ENCODE results near the gene CACNA1I.

The CACNA1I gene

DNA sequence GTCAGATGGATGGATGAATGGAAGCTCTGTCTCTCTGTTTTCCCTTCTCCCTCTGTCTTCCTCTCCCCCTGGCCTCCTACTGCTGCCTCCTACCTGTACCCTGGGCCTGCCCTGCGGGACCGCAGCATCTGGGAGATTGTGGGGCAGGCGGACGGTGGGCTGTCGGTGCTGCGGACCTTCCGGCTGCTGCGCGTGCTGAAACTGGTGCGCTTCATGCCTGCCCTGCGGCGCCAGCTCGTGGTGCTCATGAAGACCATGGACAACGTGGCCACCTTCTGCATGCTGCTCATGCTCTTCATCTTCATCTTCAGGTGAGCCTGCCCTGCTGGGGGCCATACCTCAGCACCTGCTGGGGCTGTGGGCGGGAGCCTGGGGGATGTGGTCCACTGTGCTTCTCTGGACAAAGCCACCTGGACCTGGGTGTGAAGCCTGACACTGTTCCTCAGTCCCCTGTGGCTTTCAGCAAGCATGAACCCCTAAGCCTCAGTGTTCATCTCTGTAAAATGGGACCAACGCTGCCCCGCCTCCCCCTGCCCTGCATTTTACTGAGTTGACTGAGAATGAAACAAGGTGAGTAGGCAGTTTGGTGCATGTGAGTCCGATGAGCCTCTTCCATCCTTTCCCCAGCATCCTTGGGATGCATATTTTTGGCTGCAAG lies 88.4 kb downstream of the CACNA1I start:
- DNase-seq (ENCODE audit: extremely low spot score, insufficient read length, low read depth): no peak
- FAIRE-seq: no peak

DNA sequence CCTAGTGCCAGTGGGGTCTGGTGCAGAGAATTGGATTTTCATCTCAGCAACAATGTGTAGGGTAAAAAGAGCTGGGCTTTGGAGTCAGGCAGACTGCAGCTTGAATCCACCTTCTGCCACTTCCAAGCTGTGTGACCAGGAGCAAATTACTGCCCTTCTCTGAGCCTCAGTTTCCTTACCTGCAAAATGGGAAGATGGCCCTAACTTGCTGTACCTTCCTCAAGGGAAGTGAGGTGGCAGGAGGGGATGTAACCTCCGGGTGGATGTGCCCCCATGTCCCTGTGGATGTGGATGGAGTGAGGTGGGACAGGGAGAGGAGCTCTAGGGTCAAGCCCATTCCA lies 90.9 kb downstream of the CACNA1I start:
- DNase-seq (ENCODE audit: extremely low spot score, insufficient read length, low read depth) (no peak), FAIRE-seq (no peak)

DNA sequence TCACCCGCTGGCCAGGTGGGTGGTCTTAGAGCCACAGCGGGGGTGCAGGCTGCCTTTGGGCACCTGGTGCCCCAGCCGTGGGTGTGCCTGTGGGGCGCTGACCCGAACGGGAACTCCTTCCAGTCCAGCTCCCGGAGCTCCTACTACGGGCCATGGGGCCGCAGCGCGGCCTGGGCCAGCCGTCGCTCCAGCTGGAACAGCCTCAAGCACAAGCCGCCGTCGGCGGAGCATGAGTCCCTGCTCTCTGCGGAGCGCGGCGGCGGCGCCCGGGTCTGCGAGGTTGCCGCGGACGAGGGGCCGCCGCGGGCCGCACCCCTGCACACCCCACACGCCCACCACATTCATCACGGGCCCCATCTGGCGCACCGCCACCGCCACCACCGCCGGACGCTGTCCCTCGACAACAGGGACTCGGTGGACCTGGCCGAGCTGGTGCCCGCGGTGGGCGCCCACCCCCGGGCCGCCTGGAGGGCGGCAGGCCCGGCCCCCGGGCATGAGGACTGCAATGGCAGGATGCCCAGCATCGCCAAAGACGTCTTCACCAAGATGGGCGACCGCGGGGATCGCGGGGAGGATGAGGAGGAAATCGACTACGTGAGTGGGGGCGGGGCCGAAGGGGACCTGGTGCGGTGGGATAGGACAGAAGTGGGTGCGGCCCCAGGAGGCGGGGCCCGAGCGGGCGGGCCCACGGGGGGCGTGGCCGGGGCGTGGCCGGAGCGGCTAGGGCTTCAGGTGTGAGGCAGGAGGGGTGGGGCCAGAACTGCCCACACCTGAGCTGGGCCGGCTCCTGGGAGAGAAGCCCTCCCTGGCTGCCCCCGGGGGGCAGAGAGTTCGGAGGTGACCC lies 91.5 kb downstream of the CACNA1I start:
- DNase-seq (ENCODE audit: extremely low spot score, insufficient read length, low read depth) (no peak), FAIRE-seq (no peak)

DNA sequence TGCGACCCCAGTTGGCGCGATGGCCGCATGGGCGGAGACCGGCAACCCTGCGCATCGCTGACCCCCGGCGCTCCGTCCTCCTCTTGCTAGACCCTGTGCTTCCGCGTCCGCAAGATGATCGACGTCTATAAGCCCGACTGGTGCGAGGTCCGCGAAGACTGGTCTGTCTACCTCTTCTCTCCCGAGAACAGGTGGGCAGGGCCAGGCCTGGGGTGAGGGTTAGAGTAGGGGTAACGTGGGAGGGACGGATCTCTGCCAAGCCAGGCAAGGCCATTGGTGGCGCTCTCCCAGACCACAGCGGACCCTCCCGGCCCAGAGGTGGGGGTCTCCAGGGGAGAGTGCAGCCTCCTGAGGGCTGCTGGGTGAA lies 92.1 kb downstream of the CACNA1I start:
- DNase-seq (ENCODE audit: extremely low spot score, insufficient read length, low read depth): no peak

DNA sequence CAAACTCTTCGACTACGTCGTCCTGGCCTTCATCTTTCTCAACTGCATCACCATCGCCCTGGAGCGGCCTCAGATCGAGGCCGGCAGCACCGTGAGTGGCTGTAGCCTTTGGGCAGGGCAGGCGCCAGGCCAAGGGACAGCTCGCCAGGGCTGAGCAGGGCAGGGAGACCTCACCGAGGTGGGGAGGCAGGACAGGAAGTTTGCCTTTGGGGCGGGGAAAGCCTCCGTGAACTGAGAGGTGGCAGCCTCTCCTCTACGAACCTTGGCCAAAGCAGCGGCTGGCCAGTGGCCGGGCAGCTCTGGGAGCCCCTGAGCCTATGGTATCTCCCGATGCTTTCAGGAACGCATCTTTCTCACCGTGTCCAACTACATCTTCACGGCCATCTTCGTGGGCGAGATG lies 93.2 kb downstream of the CACNA1I start:
- FAIRE-seq (no peak), DNase-seq (ENCODE audit: extremely low spot score, insufficient read length, low read depth) (no peak)

More for the DNA sequence above, 92.1 kb downstream of the CACNA1I start:
- FAIRE-seq: no peak

DNA sequence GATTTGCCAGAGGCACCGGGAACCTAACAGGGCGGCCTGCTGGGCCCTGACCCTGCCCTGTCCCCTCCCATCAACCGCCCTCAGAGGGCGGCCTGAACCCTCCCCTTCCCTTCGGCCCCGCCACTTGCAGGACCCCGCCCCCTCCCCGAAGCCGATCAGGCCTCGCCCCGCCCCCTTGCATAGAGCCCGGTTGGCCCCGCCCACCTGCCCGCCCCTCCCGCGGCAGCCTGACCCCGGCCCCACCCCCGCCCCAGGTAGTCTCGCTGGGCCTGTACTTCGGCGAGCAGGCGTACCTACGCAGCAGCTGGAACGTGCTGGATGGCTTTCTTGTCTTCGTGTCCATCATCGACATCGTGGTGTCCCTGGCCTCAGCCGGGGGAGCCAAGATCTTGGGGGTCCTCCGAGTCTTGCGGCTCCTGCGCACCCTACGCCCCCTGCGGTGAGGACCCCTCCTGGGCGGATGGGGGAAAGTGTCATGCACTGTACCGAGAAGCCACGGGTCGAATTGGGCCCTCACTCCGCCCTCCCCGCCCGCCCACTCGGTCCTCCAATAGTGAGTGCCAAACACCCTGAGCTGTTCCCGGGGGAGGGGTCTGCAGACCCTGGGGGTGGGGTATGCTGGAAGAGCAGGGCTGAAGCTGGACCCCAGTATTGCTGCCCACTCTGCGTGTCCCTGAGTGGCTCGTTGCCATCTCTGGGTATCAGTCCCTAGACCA lies 94.1 kb downstream of the CACNA1I start:
- DNase-seq (ENCODE audit: extremely low spot score, insufficient read length, low read depth): no peak
- FAIRE-seq: no peak

DNA sequence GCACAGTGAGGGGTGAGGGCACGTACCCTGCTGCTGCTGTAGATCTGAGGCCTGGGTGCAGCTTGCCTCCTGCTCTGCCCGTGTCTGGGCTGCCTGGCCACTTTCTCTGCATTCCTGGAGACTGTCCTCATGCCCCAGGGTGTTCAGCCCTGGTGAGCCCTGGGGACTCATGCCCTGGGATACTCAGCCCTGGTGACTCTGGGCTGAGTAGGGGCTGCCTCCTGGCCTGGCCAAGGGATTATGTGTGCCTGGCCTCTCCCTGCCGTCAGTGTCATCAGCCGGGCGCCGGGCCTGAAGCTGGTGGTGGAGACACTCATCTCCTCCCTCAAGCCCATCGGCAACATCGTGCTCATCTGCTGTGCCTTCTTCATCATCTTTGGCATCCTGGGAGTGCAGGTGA lies 94.7 kb downstream of the CACNA1I start:
- DNase-seq (ENCODE audit: extremely low spot score, insufficient read length, low read depth) (no peak), FAIRE-seq (no peak)

DNA sequence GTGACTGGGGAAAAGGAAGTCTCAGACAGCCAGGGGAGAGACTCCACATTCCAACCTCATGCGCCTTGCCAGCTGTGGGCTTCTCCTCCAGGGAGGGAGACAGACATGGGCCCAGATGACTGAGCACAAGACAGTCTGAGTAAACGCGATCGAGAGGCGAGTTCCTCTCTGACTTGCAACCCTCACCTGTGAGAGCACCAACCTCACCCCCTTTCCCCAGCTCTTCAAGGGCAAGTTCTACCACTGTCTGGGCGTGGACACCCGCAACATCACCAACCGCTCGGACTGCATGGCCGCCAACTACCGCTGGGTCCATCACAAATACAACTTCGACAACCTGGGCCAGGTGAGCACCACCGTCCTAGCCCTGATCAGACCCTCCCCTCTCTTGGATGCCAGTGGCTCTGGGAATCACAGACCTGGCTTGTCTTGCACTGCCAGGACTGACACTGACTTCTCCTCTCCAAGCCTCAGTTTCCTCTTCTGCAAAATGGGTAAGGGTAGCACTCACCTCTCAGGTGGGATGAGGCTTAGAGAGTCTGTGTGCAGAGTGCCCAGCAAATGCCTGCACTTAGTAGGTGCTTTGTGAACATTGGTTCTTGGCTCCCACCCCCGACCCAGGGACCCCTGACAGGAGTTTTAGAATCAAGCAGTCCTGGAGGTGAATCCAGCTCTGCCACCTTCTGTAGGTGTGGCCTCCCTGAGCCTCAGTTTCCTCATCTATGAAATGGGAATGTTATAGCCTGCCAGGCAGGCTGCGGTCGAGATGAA lies 95.3 kb downstream of the CACNA1I start:
- DNase-seq (ENCODE audit: extremely low spot score, insufficient read length, low read depth) (no peak), FAIRE-seq (no peak)

DNA sequence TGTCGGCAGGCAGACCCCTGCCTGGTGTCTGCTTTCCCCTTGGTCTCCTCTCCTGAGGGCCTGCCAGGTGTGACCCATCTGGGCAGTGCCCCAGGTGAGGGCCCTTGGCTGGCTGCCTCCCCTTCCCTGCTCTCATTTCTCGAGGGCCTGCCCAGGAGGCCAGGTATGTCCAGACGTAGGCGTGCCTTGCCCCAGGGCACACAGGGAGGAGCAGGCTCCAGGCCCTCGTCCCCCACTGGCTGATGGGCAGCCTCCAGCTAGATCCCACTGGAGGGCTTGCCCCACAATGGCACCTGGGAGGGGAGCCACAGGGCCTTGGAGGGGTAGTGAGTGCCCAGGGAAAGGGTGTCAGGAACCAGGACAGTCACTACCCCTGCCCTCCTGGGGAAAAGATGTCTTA lies 95.9 kb downstream of the CACNA1I start:
- FAIRE-seq: no peak
- DNase-seq (ENCODE audit: extremely low spot score, insufficient read length, low read depth): no peak

DNA sequence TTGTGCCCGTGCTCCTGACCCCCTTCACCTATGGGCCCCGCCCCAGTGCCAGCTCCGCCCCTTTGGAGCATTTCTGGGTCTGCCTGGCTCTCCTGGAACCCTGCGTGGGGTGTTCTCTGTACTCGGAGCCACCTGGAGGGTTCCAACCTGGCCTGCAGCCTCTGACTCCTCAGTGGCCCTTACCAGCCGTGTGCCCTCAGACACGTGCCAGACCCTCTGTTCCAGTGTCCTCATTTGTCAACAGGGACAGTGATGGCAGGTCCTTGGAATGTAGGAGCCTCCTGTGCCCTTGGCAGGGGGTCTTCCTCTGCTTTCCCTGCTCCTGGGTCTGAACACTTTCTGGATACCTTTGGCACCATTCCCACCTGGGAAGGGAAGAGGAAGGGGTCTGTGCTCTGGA lies 96.4 kb downstream of the CACNA1I start:
- FAIRE-seq (no peak), DNase-seq (ENCODE audit: extremely low spot score, insufficient read length, low read depth) (no peak)

DNA sequence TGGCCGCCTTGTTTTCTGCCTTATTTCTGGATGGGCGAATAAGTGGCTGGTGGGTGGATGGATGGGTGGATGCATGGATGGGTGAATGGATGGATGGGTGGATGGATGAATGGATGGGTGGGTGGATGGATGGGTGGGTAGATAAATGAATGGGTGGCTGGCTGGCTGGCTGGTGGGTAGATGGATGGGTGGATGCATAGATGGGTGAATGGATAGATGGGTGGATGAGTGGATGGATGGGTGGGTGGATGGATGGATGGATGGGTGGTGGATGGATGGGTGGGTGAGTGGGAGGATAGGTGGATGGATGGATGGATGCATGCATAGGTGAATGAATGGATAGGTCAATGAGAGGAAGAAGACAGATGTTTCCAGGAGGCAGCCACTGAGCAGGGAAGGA lies 98.9 kb downstream of the CACNA1I start:
- DNase-seq (ENCODE audit: extremely low spot score, insufficient read length, low read depth) (no peak), FAIRE-seq (no peak)

DNA sequence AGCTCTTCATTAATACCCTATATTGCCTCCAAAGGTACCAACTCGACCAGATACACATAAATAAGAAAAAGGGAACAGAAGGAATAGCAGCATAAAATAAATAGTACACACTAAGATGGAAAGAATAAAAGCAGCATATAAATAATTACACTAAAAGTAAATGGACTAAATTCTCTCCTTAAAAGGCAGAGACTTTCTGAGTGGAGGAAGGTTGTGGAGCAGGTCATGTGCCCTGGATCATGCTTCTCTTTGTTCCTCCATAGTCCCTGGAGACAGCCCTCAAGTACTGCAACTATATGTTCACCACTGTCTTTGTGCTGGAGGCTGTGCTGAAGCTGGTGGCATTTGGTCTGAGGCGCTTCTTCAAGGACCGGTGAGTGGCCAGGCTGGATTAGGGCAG lies 101.4 kb downstream of the CACNA1I start:
- FAIRE-seq: no peak
- DNase-seq (ENCODE audit: extremely low spot score, insufficient read length, low read depth): no peak

DNA sequence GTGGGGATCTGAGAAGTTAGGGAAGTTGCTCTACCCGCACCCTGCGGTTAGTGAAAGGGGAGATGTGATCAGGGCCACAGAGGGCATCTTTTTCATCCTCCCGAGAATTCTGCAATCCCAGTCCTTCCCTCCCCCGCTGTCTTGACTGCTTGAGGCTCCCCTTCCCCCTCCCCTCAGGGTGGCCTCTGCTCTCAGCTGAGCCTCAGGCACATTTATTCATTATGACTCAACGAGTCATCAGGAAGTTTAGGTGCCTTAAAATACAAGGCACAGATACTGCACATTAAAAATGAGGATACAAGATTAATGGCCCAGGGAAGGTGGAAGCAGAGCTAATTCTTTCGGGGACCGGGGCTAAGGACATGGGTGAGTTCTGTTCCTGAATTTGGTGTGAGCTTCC lies 104.0 kb downstream of the CACNA1I start:
- DNase-seq (ENCODE audit: extremely low spot score, insufficient read length, low read depth): no peak
- FAIRE-seq: no peak

DNA sequence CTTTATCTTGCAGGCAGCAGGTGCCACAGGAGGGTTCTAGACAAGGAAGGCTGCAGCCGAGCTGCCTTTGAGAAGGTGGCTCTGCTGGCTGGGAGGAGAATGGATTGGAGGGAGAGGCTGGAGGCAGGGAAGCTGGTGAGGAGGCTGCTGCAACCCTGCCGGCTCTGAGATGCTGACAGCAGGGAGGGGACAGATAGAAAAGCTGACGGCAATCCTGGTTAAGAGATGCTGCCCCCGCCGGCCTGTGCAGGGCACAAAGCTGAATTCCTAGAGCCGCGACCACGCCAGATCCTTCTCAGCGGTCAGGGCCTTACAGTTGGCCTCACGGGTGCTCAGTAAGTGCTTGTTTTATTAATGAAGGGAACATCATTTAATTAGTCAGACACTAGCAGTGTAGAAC lies 105.4 kb downstream of the CACNA1I start:
- DNase-seq (ENCODE audit: extremely low spot score, insufficient read length, low read depth) (no peak), FAIRE-seq (no peak)

DNA sequence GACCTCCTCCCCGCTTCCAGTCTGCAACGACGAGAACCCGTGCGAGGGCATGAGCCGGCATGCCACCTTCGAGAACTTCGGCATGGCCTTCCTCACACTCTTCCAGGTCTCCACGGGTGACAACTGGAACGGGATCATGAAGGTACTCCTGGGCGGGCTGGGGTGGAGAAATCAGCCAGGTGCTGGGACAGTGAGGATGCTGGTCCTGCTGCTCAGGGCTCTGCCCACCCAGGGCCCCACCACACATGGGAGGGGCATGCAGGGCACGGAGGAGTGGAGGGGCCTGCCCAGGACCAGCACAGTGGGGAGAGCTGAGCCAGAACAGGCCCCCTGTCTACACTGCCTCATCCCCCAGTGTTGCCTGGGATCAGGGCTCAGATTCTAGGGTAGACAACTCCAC lies 107.4 kb downstream of the CACNA1I start:
- DNase-seq (ENCODE audit: extremely low spot score, insufficient read length, low read depth) (no peak), FAIRE-seq (no peak)

DNA sequence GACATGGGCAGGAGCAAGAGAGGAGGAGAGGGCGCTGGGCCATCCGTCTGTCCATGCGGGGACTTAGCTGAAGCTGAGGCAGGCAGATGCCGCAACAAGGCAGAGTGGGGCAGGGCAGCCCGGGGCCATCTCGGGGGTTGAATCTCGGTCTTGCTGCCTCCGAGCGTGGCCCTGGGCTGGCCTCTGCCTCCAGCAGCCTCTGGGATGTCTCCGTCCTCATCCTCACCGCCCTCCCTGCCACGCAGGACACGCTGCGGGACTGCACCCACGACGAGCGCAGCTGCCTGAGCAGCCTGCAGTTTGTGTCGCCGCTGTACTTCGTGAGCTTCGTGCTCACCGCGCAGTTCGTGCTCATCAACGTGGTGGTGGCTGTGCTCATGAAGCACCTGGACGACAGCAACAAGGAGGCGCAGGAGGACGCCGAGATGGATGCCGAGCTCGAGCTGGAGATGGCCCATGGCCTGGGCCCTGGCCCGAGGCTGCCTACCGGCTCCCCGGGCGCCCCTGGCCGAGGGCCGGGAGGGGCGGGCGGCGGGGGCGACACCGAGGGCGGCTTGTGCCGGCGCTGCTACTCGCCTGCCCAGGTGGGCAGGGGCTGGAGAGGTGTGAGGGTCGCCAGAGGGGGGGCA lies 108.4 kb downstream of the CACNA1I start:
- FAIRE-seq: no peak
- DNase-seq (ENCODE audit: extremely low spot score, insufficient read length, low read depth): no peak

DNA sequence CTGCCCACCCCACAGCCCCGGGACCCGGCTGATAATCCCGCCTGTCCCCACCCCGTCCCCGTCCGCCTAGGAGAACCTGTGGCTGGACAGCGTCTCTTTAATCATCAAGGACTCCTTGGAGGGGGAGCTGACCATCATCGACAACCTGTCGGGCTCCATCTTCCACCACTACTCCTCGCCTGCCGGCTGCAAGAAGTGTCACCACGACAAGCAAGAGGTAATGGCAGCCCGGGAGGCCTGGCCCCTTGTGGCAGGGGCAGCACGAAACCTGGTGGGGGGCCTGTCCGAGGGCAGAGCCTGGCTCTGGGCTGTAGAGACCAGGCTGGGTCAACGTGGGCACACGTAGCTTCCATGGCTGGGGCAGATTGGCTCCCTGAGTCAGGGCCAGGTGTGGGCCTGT lies 109.1 kb downstream of the CACNA1I start:
- FAIRE-seq (no peak), DNase-seq (ENCODE audit: extremely low spot score, insufficient read length, low read depth) (no peak)

DNA sequence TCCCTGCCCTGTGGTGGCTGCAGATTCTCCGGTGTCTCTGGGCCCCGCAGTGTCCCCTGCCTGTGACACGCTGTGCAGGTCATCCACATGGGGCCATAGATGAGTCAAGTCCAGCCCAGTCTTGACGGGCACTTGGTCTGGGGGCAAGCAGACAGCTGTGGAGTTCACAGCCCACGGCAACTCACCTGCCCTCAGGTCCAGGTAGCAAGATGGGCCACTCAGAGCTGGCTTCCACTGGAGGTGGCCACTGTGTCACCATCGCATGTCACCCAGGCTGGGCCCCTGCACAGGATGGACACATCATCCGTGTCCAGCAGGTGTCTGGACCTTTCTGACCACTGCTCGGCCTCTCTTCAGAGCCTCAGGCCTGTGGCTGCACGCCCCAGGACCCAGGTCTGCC lies 109.9 kb downstream of the CACNA1I start:
- FAIRE-seq (no peak), DNase-seq (ENCODE audit: extremely low spot score, insufficient read length, low read depth) (no peak)

DNA sequence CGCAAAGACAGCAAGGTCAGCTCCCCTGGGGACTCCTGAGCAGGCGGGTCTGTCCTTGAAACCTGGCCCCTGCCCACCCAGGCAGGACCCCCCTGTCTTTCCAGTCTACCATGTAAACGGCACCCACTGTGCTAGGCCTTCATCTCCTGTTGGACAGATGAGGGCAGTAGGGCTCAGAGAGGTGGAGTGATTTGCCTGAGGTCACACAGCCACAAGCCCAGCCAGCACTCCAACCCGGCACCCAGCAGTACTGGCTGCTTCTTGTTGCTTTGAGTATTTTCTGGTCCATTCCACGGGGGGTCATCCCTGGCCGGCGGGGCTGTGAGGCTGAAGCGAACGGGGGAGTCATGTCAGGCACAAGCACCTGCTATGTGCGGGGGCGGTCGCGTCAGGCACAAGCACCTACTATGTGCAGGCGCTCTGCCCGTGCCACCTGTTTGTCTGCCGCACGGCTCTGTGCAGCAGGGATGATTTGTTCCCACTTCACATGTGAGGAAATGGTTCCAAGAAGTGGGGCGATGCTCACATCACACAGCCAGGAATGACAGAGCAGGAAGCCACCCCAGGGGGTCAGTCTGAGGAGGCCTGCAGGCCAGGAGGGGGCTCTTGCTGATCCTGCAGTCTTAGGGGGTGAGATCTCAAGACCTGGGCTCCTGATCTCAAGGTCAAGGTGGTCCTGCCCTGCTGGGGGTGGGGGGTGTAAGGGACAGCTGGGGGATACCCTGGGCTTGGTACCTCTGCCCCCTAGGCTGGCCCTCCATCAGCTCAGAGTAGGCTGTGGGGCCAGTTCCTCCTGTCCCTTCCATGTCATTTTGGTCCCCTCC lies 110.7 kb downstream of the CACNA1I start:
- FAIRE-seq (no peak), DNase-seq (ENCODE audit: extremely low spot score, insufficient read length, low read depth) (no peak)

All from GM18507 (cell line).